Measurements from ENCODE around the gene HMGXB3.

Gene HMGXB3

GRCh38 chr5:150063638-150064037, 63.1 kb downstream of the HMGXB3 start:
- Histone ChIP-seq H3K27ac (ENCODE audit: low read depth, low read length) (no peak overlapping the region), H3K4me3 (ENCODE audit: low read depth, low read length) (no peak overlapping the region), H3K9me3 (ENCODE audit: control insufficient read depth, insufficient read depth, low read length) (no peaks in the 10 kb centered on the region), H3K9ac (ENCODE audit: low read depth, low read length) (no peak overlapping the region), H3K27me3 (ENCODE audit: control insufficient read depth, insufficient read depth, low read length) (no peaks in the 10 kb centered on the region; the same call in 1 of the 2 replicates), H3K36me3 (ENCODE audit: control insufficient read depth, insufficient read depth, low read length) (no peaks in the 10 kb centered on the region), H3K4me1 (ENCODE audit: control insufficient read depth, insufficient read depth, low read length) (0 out of 2 replicates have a peak, but pooled peaks cover under 1% of the 10 kb centered on the region)

GRCh38 chr5:150064681-150065220, 64.2 kb downstream of the HMGXB3 start:
- H3K27me3 ChIP-seq (ENCODE audit: control insufficient read depth, insufficient read depth, low read length) = no peaks in the 10 kb centered on the region
- H3K27ac ChIP-seq (ENCODE audit: low read depth, low read length) = no peak overlapping the region
- no peak overlapping the region for H3K9ac ChIP-seq (ENCODE audit: low read depth, low read length)

GRCh38 chr5:150065346-150065745, 64.8 kb downstream of the HMGXB3 start:
- no peak overlapping the region for H3K9ac ChIP-seq (ENCODE audit: low read depth, low read length)
- no peaks in the 10 kb centered on the region for H3K27me3 ChIP-seq (ENCODE audit: control insufficient read depth, insufficient read depth, low read length)
- no peaks in the 10 kb centered on the region for H3K9me3 ChIP-seq (ENCODE audit: control insufficient read depth, insufficient read depth, low read length)
- H3K27ac ChIP-seq (ENCODE audit: low read depth, low read length) = no peak overlapping the region
- no peaks in the 10 kb centered on the region for H3K36me3 ChIP-seq (ENCODE audit: control insufficient read depth, insufficient read depth, low read length)
- no peaks in the 10 kb centered on the region for H3K4me1 ChIP-seq (ENCODE audit: control insufficient read depth, insufficient read depth, low read length)
- H3K4me3 ChIP-seq (ENCODE audit: low read depth, low read length) = no peak overlapping the region

More at GRCh38 chr5:150064681-150065220, 64.2 kb downstream of the HMGXB3 start:
- no peaks in the 10 kb centered on the region for H3K9me3 ChIP-seq (ENCODE audit: control insufficient read depth, insufficient read depth, low read length)
- no peaks in the 10 kb centered on the region for H3K36me3 ChIP-seq (ENCODE audit: control insufficient read depth, insufficient read depth, low read length)
- H3K4me3 ChIP-seq (ENCODE audit: low read depth, low read length) = no peak overlapping the region
- no peaks in the 10 kb centered on the region for H3K4me1 ChIP-seq (ENCODE audit: control insufficient read depth, insufficient read depth, low read length)

- Histone ChIP-seq H3K4me3 (ENCODE audit: low read depth, low read length) (no peak overlapping the region), H3K27me3 (ENCODE audit: control insufficient read depth, insufficient read depth, low read length) (no peaks in the 10 kb centered on the region), H3K9me3 (ENCODE audit: control insufficient read depth, insufficient read depth, low read length) (no peaks in the 10 kb centered on the region), H3K9ac (ENCODE audit: low read depth, low read length) (no peak overlapping the region), H3K36me3 (ENCODE audit: control insufficient read depth, insufficient read depth, low read length) (no peaks in the 10 kb centered on the region), H3K4me1 (ENCODE audit: control insufficient read depth, insufficient read depth, low read length) (no peaks in the 10 kb centered on the region), H3K27ac (ENCODE audit: low read depth, low read length) (no peak overlapping the region)
Observed at GRCh38 chr5:150065886-150066285, 65.3 kb downstream of the HMGXB3 start.

- Histone ChIP-seq H3K4me3 (ENCODE audit: low read depth, low read length) (no peak overlapping the region), H3K9ac (ENCODE audit: low read depth, low read length) (no peak overlapping the region), H3K27me3 (ENCODE audit: control insufficient read depth, insufficient read depth, low read length) (no peaks in the 10 kb centered on the region), H3K27ac (ENCODE audit: low read depth, low read length) (no peak overlapping the region), H3K4me1 (ENCODE audit: control insufficient read depth, insufficient read depth, low read length) (no peaks in the 10 kb centered on the region), H3K9me3 (ENCODE audit: control insufficient read depth, insufficient read depth, low read length) (no peaks in the 10 kb centered on the region), H3K36me3 (ENCODE audit: control insufficient read depth, insufficient read depth, low read length) (no peaks in the 10 kb centered on the region)
Observed at GRCh38 chr5:150066436-150066835, 65.9 kb downstream of the HMGXB3 start.

GRCh38 chr5:150066901-150067396, 66.4 kb downstream of the HMGXB3 start:
- Histone ChIP-seq H3K36me3 (ENCODE audit: control insufficient read depth, insufficient read depth, low read length) (no peaks in the 10 kb centered on the region), H3K9me3 (ENCODE audit: control insufficient read depth, insufficient read depth, low read length) (no peaks in the 10 kb centered on the region), H3K27me3 (ENCODE audit: control insufficient read depth, insufficient read depth, low read length) (no peaks in the 10 kb centered on the region), H3K4me1 (ENCODE audit: control insufficient read depth, insufficient read depth, low read length) (no peaks in the 10 kb centered on the region), H3K9ac (ENCODE audit: low read depth, low read length) (no peak overlapping the region), H3K27ac (ENCODE audit: low read depth, low read length) (no peak overlapping the region), H3K4me3 (ENCODE audit: low read depth, low read length) (no peak overlapping the region)

DNA sequence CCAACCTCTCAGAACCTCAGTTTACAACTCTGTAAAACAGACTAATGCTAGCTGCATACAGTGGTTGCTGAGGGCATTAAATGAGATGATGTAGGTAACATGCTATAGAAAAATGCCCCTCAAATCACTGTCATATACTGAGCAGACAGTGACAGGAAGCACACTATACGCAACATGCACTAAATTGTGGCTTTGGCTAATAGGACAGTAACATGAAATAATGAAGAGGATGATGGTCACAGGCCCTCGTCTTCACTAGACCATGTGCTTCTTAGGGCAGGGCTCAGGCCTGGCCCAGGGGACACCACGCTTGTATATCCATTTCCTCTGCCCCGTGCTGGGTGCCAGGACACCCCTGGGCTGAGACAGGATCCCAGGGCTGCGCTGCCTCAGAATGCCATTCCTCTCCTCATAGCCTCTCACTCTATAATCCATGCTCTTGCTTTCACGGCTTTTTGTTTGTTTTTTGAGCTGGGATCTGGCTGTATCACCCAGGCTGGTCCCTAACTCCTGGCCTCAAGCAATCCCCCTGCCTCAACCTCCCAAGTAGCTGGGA, 66.9 kb downstream of the HMGXB3 start:
- Histone ChIP-seq H3K36me3 (ENCODE audit: control insufficient read depth, insufficient read depth, low read length) (no peaks in the 10 kb centered on the region), H3K4me1 (ENCODE audit: control insufficient read depth, insufficient read depth, low read length) (no peaks in the 10 kb centered on the region), H3K9me3 (ENCODE audit: control insufficient read depth, insufficient read depth, low read length) (no peaks in the 10 kb centered on the region), H3K9ac (ENCODE audit: low read depth, low read length) (no peak overlapping the region), H3K4me3 (ENCODE audit: low read depth, low read length) (no peak overlapping the region), H3K27me3 (ENCODE audit: control insufficient read depth, insufficient read depth, low read length) (no peaks in the 10 kb centered on the region), H3K27ac (ENCODE audit: low read depth, low read length) (no peak overlapping the region)

DNA sequence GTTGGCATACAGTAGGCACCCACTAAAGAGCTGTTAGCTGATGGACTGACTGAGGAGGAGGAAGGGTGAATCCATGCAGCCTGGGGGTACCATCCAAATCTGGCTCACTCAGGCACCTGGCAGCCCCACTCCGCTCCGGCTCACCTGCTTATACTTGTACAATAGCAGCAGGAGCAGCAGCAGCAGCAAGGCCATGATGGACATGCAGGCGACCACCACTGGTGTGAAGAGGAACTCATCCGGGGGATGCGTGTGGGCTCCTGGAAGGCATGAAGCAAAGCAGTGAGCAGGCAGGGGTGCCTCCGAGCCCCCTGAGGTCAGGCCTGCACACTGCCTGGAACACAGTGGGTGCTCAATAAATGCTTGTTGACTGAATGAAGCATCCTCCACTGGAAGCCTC, 67.5 kb downstream of the HMGXB3 start:
- Histone ChIP-seq H3K4me3 (ENCODE audit: low read depth, low read length) (no peak overlapping the region), H3K27ac (ENCODE audit: low read depth, low read length) (no peak overlapping the region), H3K4me1 (ENCODE audit: control insufficient read depth, insufficient read depth, low read length) (no peaks in the 10 kb centered on the region), H3K27me3 (ENCODE audit: control insufficient read depth, insufficient read depth, low read length) (no peaks in the 10 kb centered on the region), H3K9me3 (ENCODE audit: control insufficient read depth, insufficient read depth, low read length) (no peaks in the 10 kb centered on the region), H3K9ac (ENCODE audit: low read depth, low read length) (no peak overlapping the region), H3K36me3 (ENCODE audit: control insufficient read depth, insufficient read depth, low read length) (no peaks in the 10 kb centered on the region)

DNA sequence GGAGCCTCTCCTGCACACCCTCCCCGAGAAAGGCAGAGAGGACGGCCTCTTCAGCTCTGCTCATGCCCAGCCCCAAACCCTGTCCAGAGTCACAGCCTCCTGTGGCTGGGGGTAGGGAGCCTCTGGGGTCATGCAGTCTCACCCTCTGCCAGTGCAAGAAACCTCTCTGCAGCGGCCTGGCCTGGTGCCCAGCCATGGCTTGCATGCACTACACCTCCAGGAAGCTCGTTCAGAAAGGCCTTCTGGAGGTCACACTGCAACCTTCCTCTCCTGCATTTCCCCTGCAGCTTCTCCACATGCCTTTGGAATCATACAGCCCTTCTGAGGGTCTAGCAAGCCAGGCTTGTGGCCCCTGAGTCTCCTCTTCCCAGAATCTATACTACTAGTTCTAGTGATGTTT, 67.9 kb downstream of the HMGXB3 start:
- Histone ChIP-seq H3K27me3 (ENCODE audit: control insufficient read depth, insufficient read depth, low read length) (no peaks in the 10 kb centered on the region), H3K4me3 (ENCODE audit: low read depth, low read length) (no peak overlapping the region), H3K9me3 (ENCODE audit: control insufficient read depth, insufficient read depth, low read length) (no peaks in the 10 kb centered on the region), H3K27ac (ENCODE audit: low read depth, low read length) (no peak overlapping the region), H3K9ac (ENCODE audit: low read depth, low read length) (no peak overlapping the region), H3K36me3 (ENCODE audit: control insufficient read depth, insufficient read depth, low read length) (no peaks in the 10 kb centered on the region), H3K4me1 (ENCODE audit: control insufficient read depth, insufficient read depth, low read length) (no peaks in the 10 kb centered on the region)

DNA sequence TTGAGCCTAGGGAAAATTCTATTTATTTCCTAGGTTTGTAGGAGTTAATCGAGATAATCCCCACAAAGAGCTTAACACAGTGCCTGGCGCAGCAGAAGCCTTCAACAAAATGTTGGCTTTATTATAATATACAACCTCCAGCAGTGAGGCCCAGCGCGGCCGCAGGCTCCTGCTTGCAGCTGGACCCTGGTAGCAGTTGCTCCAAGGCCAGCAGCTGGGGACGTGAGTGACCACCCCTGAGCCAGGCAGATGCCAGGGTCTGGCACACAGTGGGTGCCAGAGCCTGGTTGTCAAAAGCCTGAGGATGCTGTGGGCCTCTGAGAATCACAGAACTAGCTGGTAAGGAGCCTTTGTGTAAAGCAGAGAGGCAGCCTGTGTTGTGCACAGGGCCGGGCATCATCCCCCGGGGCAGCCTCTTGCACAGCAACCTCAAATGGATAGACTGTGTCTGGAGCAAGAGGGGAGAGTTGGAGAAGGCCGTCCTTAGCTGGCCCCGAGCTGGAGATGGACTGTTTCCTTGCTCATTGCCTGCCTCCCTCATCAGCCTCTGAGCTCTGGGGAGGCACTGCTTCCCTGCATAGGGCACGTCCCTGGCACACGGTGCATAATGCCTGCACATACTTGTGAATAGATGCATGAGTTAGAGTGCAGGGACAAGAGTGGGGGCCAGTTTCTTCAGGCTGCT, 68.6 kb downstream of the HMGXB3 start:
- no peak overlapping the region for H3K27ac ChIP-seq (ENCODE audit: low read depth, low read length)
- H3K9ac ChIP-seq (ENCODE audit: low read depth, low read length) = no peak overlapping the region
- H3K4me3 ChIP-seq (ENCODE audit: low read depth, low read length) = no peak overlapping the region
- H3K4me1 ChIP-seq (ENCODE audit: control insufficient read depth, insufficient read depth, low read length) = no peaks in the 10 kb centered on the region
- H3K9me3 ChIP-seq (ENCODE audit: control insufficient read depth, insufficient read depth, low read length) = no peaks in the 10 kb centered on the region
- no peaks in the 10 kb centered on the region for H3K27me3 ChIP-seq (ENCODE audit: control insufficient read depth, insufficient read depth, low read length)
- no peaks in the 10 kb centered on the region for H3K36me3 ChIP-seq (ENCODE audit: control insufficient read depth, insufficient read depth, low read length)
